Keratinocyte (primary cell): Measurements from ENCODE around the gene SH3PXD2A.
"Not testable (repeated sequence)": the region's sequence is repeated elsewhere in the genome, so short reads cannot be mapped to it uniquely, and the experiment has no call there.

Experiments
- EZH2 ChIP-seq: IDR thresholded peaks from one replicate; pipeline ENCODE4 v1.6.1; 2012; ENCODE audit warnings: inconsistent platforms, mild to moderate bottlenecking, low read length, moderate library complexity
- TF ChIP-seq, protein P1 (sequence below), 3 experiments: IDR thresholded peaks in 1 of 3; conservative IDR thresholded peaks in 1 of 3; optimal IDR thresholded peaks in 1 of 3; 2 replicates in 2 of 3; 3 replicates in 1 of 3; pipeline versions ENCODE3 to v1.5.1; 2011; ENCODE audit warnings: low read length in 3 of 3, mild to moderate bottlenecking in 3 of 3, moderate library complexity in 2 of 3, control low read depth in 1 of 3, inconsistent platforms in 1 of 3; ENCODE audit not compliant: insufficient read depth in 2 of 3; ENCODE audit errors: extremely low read depth in 1 of 3

DNA sequence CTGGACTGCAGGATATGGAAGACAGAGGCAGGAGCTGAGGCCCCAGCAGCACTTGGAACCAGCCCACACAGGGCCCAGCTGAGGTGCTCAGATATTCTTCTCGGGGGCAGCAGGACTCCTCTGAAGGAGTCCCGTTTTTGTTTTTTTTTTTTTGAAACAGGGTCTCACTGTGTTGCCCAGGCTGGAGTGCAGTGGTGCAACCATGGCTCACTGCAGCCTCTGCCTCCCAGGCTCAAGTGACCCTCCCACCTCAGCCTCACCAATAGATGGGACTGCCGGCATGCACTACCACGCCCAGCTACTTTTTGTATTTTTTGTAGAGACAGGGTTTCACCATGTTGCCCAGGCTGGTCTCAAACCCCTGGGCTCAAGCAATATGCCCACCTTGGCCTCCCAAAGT, 124.3 kb downstream of the SH3PXD2A start:
- TF ChIP-seq, protein P1, sequence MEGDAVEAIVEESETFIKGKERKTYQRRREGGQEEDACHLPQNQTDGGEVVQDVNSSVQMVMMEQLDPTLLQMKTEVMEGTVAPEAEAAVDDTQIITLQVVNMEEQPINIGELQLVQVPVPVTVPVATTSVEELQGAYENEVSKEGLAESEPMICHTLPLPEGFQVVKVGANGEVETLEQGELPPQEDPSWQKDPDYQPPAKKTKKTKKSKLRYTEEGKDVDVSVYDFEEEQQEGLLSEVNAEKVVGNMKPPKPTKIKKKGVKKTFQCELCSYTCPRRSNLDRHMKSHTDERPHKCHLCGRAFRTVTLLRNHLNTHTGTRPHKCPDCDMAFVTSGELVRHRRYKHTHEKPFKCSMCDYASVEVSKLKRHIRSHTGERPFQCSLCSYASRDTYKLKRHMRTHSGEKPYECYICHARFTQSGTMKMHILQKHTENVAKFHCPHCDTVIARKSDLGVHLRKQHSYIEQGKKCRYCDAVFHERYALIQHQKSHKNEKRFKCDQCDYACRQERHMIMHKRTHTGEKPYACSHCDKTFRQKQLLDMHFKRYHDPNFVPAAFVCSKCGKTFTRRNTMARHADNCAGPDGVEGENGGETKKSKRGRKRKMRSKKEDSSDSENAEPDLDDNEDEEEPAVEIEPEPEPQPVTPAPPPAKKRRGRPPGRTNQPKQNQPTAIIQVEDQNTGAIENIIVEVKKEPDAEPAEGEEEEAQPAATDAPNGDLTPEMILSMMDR (optimal IDR thresholded peaks at IDR 0.05 in 1 of 3, IDR thresholded peaks at IDR 0.05 in 1 of 3, conservative IDR thresholded peaks at IDR 0.05 in 1 of 3; ENCODE audit: extremely low read depth in 1 of 3, insufficient read depth in 2 of 3, low read length in 3 of 3), result not testable (repeated sequence)
- not testable (repeated sequence) for TF ChIP-seq EZH2
